Islet of Langerhans (tissue), 1 donor: ENCODE results near the gene ERP44.
A peak's percentile ranks its signal among the peaks of the same experiment; 100 is the strongest.
"Not testable (repeated sequence)": the region's sequence is repeated elsewhere in the genome, so short reads cannot be mapped to it uniquely, and the experiment has no call there.

Experiments
- FAIRE-seq: peaks from one replicate; lab custom pipeline; 2011; peaks lifted over from hg19 to GRCh38; lab: Jason Lieb, UNC

The ERP44 gene

DNA sequence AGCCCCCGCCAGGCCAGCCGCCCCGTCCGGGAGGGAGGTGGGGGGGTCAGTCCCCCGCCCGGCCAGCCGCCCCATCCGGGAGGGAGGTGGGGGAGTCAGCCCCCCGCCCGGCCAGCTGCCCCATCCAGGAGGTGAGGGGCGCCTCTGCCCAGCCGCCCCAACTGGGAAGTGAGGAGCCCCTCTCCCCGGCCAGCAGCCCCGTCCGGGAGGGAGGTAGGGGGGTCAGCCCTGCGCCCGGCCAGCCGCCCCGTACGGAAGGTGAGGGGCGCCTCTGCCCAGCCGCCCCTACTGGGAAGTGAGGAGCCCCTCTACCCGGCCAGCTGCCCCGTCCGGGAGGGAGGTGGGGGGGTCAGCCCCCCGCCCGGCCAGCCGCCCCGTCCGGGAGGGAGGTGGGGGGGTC is 30.8 kb downstream of the ERP44 start:
- not testable (repeated sequence) for FAIRE-seq

DNA sequence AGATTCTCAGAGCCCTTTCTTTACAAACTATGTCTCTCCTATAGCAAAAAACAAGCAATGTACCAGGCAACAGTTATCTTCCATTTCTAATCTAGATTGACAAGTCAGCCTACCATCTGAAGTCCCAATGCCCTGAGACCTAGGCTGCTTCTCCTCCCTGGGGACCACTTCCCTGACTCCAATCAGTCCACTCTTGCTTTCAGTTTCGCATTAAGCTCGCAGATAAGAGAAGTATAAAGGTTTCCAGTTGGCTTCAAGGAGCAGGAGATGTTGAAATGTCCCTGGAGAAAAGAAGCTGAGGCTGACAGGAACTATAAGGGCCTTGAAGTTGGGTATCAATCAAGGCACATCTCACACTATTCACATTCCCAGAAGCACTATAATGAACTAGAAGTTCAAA is 32.3 kb downstream of the ERP44 start:
- no peak for FAIRE-seq

DNA sequence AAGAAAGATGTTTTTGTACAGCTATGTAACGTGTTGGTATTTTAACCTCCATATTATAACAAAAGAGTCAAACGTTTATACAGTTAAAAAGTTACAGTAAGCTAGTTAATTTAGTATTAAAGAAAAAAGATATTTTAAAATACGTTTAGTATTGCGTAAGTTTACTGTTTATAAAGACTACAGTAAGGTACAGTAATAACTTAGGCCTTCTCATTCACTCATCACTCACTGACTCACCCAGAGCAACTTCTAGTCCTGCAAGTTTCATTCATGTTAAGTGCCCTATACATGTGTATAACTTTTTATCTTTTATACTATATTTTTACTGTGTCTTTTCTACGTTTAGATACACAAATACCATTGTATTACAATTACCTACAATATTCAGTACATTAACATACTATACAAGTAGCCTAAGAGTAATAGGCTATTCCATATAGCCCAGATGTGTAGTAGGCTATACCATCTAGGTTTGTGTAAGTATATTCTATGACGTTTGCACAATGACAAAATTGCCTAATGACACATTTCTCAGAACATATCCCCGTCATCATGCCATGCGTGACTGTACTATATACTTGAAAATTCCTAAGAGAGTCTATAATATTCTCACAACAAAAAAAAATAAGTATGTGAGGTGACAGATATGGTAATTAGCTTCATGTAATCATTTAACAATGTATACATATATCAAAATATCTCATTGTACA is 33.8 kb downstream of the ERP44 start:
- no peak for FAIRE-seq

DNA sequence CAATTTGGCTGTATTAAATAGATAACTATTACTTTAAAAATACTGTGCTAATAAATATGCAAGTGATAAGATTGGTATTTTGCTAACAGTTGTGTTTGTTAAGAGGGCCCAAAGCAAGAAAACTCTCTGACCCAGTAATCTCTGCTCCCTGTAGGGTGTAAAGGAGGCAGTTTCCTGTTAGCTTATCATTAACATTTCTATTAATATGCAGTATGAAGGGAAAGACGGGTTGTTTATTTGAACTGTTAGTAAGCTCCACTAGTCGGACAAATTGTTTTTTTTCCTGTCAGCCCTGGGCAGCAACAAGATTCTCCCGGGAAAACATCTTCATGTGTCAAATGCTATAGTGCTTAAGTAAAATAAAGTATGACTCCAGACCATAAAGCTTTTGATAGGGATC is 35.6 kb downstream of the ERP44 start:
- no peak for FAIRE-seq

DNA sequence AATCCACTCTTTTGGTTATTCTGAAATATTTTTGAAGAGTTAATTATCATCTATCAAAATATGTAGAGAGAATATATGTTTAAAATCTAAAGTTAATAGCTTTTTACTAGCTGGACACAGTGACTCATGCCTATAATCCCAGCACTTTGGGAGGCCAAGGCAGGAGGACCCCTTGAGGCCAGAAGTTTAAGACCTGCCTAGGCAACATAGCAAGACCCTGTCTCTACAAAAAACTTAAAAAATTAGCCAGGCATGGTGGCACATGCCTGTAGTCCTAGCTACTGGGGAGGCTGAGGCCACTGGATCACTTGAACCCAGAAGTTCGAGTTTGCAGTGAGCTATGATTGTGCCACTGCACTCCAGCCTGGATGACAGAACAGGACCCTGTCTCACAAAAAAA is 36.1 kb downstream of the ERP44 start:
- not testable (repeated sequence) for FAIRE-seq

DNA sequence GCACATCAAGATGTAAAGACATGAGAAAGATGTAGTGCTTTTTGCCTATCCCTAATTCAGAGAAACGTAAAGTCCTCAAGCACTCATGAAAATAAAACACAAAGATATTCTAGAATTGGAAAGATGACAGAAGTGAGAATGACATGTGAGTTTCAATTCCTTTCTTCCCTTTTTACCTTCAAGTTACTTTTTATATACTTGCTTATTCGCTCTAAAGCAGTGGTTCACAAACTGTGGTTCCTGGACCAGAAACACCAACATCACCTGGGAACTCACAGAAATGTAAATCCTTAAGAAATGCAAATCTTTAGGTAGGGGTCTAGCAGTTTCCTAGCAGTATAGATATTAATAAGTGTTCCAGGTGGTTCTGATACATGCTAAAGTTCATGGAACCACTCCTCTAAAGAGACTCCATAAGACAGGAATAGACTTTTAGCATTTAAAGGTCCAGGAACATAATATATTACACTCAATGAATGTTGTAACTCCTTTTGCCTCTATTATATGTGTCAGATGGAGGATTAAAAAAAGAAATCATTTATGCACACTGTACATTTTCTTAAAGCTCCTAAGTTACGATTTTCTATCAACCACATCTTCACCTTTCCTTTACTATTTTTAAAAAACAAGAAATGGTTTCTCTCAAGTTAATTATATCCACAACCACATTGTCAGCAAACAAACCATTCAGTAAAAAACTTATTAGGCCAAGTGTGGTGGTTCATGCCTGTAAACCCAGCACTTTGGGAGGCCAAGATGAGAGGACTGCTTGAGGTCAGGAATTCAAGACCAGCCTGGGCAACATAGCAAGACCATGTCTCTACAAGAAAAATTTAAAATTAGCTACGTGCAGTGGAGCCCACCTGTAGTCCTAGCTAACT is 39.9 kb downstream of the ERP44 start:
- no peak for FAIRE-seq

DNA sequence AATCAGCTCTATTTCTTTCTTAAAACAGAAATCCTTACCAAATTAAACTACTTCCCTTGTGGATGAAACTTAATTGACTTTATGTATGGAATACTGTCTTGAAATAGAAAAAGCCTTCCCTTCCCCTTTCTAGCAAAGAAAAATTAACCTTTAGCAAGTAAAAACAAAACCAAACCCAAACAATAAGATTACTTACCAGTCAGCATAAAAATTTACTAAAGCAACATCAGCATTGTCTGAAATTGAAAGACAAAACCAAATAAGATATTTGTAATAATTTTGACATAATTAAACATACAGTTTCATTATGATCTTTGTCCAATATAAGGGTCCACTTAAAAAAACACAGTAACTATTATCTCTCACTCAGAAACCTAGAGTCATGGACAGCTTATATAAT is 41.2 kb downstream of the ERP44 start:
- no peak for FAIRE-seq

GRCh38 chr9:100056561-100056960 is 42.2 kb downstream of the ERP44 start:
- no peak for FAIRE-seq

DNA sequence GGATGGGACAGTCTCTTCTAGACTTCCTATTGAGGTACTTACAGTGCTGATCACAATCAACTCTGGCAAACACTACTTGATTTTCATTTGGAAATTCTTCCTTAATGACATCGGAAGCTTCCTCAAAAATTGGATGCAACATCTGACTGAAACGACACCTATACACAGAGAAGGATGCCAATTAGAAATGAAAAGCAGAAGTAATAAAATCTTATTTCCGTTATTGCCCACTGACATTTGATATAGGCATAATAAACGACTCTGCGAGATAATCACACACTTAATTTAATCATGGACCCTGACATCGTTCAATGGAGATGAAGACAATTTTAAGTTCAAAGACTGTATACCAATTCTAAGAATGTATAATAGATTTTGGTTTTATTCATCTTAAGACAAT is 46.4 kb downstream of the ERP44 start:
- FAIRE-seq, result no peak

DNA sequence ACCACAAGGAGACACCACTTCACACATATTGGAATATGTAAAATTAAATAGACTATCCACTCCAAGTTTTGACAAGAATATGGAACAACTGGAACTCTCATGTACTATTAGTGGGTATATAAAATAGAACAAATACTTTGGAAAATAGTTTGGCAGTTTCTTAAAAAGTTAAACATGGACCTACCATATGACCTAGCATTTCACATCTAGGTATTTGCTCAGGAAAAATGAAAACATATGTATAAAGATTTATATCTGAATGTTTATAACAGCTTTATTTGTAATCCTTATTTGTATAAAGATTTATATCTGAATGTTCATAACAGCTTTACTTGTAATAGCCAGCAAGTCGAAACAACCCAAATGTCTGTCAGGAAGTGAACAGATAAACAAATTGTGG is 49.2 kb downstream of the ERP44 start:
- no peak for FAIRE-seq

DNA sequence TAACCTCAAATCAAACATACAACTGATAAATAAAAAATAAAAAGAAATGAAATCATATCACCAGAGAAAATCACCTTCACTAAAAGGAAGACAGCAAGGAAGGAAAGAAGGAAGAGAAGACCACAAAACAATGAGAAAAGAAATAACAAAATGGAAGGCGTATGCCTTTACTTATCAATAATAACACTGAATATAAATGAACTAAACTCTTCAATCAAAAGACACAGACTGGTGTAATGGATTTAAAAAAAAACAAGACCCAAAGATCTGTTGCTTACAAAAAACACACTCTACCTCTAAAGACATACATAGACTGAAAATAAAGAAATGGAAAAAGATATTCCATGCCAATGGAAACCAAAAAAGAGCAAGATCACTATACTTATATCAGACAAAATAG is 60.3 kb downstream of the ERP44 start:
- no peak for FAIRE-seq

DNA sequence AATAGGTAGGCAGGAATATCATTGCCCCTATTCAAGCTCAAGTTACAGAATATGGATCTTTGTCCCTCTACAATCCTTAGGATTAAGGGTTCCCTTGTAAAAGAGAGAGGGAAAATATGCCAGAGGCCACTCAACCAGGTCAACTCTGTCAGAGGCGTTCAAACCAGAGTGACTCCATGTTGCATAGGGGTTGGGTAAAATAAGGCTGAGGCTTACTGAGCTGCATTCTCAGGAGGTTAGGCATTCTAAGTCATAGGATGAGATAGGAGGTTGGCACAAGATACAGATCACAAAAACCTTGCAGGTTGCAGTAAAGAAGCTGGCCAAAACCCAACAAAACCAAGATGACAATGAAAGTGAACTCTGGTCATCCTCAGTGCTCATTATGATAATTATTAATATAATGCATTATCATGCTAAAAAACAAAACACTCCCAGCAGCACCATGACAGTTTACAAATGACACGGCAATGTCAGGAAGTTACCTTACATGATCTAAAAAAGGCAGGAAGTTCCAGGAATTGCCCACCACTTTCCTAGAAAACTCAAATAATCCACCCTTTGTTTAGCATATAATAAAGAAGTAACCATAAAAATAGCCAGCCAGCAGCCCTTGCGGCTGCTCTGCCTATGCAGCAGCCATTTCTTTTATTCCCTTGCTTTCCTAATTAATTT is 64.8 kb downstream of the ERP44 start:
- no peak for FAIRE-seq

DNA sequence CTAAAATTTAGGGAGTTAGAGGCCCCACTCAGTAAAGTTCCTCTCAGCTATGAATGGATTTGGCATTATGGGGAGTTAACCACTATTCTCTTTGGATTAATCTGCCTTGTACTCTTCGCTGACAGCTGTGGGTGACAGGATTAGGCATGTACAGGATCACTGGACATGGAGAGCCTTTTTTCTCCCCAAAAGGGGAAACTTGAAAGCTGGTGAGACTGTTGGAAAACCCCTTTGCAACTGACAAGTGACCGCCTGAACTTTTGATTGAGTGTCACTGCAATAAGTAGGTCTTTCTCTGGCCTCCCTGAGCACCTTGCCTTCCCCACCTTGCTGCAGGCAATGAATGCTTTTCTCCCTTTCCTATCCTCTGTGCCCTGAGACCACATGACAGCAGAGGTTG is 68.3 kb downstream of the ERP44 start:
- FAIRE-seq, result no peak

GRCh38 chr9:100029251-100029650 is 69.5 kb downstream of the ERP44 start:
- FAIRE-seq, result no peak

DNA sequence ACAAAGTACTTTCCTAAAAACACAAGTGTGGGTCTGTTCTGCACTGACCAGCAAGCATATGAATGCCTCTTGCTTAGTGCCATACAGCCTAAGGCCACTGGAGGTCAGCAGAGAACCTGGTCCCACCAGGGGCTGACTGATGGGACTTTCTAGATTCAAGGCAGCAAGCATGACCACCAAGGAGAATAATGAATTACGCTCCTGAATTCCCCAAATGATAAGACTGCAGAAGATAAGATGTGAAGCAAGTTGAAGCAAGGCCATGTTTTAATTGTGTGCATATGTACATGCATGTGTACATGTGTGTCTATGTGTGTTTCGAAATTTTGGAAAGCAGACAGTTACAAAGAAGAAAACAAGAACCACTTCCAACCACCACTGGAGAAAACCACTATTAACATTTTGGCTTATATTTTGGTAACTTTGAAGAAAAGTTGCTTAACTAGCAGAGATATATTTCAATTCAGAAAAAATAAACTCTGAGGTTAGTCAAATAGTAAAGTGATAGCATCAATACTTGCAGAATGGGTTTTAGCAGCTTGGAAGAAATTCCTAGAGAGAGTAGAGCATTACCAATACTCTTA is 70.5 kb downstream of the ERP44 start:
- peak; percentile 94 for FAIRE-seq

DNA sequence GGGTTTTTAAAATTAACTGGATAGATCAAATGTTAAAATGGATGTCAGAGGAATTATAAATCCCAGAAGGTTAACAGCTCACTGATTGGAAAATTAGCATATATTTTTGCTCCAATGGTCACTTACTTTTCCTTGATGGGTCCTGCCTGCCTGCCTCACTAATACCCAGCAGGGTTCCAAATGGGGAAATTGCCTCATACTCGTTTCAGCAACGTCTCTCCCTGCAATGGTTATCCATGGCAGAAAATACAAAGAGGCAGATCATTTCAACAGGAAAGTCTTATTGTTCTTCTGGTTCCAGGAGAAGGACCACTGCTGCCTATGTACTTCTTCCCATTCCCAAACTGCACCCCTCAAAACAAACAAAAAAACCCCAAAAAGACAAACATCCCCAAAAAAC is 71.3 kb downstream of the ERP44 start:
- no peak for FAIRE-seq

GRCh38 chr9:100021931-100022330 is 76.9 kb downstream of the ERP44 start:
- no peak for FAIRE-seq

DNA sequence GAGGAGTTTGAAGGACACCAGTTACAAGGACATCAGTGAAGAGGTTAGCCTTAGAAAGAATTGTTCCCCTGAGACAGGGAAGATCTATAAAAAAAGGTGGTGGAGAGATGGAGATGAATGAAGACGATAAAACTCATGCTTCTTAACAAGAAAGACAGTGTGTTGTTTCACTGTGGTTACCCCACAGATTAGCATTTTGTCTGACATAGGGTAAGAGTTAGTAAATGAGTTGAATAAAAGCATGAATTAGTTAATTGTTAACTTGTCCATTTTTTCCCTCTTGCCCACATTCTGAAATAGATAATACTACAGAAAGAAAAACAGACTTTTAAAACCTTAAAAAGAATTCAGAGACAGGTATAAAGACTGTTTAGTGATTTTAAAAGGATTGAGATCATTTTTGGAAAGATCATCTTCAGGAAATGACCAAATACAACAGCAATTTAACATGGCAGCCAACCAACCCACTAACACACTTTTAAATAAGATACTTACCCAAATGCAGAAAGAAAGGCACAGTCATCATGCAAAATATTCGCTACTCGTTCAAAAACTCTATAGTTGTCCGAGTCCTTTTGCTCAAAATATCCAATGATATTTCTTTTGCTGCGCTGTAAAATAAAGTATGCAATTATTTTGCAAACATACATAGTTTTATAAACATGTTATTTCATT is 78.5 kb downstream of the ERP44 start:
- no peak for FAIRE-seq

DNA sequence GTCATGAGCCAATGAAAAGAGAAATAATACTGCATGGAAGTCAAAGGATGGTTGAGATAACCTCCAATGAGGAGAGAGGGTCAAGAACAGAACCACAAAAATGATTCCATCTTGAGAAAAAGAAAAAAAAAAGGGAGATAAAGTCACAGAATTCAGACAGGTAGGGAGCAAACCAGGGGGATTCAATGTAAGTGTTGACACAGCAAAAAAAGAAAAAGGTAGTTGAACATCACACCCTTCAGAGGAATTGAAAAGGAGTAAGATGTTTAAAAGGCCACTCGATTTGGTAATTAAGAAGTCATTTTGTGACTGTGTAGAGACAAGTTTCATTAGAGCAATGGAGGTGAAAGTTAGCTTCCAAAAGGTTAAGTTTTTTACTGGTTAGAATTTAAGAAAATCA is 79.3 kb downstream of the ERP44 start:
- FAIRE-seq, result no peak

DNA sequence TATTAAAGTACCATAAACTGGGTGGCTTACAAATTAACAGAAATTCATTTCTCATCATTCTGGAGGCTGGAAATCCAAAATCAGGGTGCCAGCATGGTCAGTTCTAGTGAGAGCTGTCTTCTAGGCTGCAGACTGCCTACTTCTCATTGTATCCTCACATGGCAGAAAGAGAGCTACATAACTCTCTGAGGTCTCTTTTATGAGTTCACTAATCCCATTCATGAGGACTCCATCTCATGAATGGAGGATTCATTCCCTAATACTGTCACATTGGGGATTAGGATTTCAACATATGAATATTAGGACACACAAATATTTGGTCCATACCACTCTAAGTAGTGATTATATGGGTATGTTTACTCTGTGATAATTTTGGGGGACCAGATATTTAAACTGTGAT is 84.0 kb downstream of the ERP44 start:
- no peak for FAIRE-seq

GRCh38 chr9:100013573-100013972 is 85.2 kb downstream of the ERP44 start:
- no peak for FAIRE-seq

DNA sequence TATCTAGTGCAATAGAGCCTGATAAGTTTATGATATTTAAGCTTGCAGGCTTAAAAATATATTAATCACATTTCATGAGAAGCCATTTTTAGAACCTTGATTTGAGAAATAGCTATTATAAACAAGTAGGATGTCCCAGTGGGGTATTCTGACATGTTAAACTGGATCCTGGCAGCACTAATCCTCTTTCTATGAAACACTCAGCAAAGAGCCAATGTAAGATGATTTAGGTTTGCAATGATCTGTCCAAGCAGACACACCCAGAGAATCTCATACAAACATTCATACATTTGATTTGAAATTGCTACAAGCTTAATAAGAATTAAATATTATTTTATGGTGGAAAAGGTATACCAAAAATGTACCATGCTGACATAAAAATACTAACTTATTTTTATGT is 86.5 kb downstream of the ERP44 start:
- no peak for FAIRE-seq
